ENCODE data around the gene WNT9B.

WNT9B gene

GRCh38 chr17:46814446-46814845, 36.9 kb upstream of the WNT9B start:
- TF ChIP-seq, protein P1, sequence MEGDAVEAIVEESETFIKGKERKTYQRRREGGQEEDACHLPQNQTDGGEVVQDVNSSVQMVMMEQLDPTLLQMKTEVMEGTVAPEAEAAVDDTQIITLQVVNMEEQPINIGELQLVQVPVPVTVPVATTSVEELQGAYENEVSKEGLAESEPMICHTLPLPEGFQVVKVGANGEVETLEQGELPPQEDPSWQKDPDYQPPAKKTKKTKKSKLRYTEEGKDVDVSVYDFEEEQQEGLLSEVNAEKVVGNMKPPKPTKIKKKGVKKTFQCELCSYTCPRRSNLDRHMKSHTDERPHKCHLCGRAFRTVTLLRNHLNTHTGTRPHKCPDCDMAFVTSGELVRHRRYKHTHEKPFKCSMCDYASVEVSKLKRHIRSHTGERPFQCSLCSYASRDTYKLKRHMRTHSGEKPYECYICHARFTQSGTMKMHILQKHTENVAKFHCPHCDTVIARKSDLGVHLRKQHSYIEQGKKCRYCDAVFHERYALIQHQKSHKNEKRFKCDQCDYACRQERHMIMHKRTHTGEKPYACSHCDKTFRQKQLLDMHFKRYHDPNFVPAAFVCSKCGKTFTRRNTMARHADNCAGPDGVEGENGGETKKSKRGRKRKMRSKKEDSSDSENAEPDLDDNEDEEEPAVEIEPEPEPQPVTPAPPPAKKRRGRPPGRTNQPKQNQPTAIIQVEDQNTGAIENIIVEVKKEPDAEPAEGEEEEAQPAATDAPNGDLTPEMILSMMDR (IDR thresholded peaks at IDR 0.05; ENCODE audit: insufficient read depth, low read length, poor library complexity, severe bottlenecking): no peak
- TF ChIP-seq EZH2phosphoT487 (conservative IDR thresholded peaks at IDR 0.05; ENCODE audit: low read length): no peak
- no peak overlapping the region for H3K9ac ChIP-seq (ENCODE audit: low read length)
- H4K20me1 ChIP-seq (ENCODE audit: low read depth, low read length): no peaks in the 10 kb centered on the region
- no peak overlapping the region for H3K4me3 ChIP-seq (ENCODE audit: insufficient read depth, low read length, poor library complexity, severe bottlenecking)
- no peaks in the 10 kb centered on the region for H3K36me3 ChIP-seq (ENCODE audit: low read length)
- H3K9me2 ChIP-seq (replicated peaks; ENCODE audit: insufficient read depth, low read length): no peaks in the 10 kb centered on the region
- no peak overlapping the region for H3K4me2 ChIP-seq (ENCODE audit: low read depth, low read length, poor library complexity, severe bottlenecking)
- no peak overlapping the region for H3K27ac ChIP-seq (ENCODE audit: low read depth, low read length)
- no peaks in the 10 kb centered on the region for H3K79me2 ChIP-seq (ENCODE audit: insufficient read depth, low read length)
- no peaks in the 10 kb centered on the region for H3F3A ChIP-seq (ENCODE audit: insufficient read depth)
- H2AFZ ChIP-seq (ENCODE audit: low read depth, low read length, severe bottlenecking): no peak overlapping the region
- no peaks in the 10 kb centered on the region for H3K9me3 ChIP-seq (ENCODE audit: insufficient read depth, low read length)
- H3K27me3 ChIP-seq (ENCODE audit: low read length): 0 out of 2 replicates have a peak, but pooled peaks cover 3% of the 10 kb centered on the region

- no peaks in the 10 kb centered on the region for H4K20me1 ChIP-seq (ENCODE audit: low read depth, low read length)
- H3K4me2 ChIP-seq (ENCODE audit: low read depth, low read length, poor library complexity, severe bottlenecking): no peak overlapping the region
- H3K27me3 ChIP-seq (ENCODE audit: low read length): 0 out of 2 replicates have a peak, but pooled peaks cover 3% of the 10 kb centered on the region
- TF ChIP-seq, protein P1 (IDR thresholded peaks at IDR 0.05; ENCODE audit: insufficient read depth, low read length, poor library complexity, severe bottlenecking): no peak
- TF ChIP-seq EZH2phosphoT487 (conservative IDR thresholded peaks at IDR 0.05; ENCODE audit: low read length): no peak
- H3K79me2 ChIP-seq (ENCODE audit: insufficient read depth, low read length): no peaks in the 10 kb centered on the region
- no peak overlapping the region for H3K27ac ChIP-seq (ENCODE audit: low read depth, low read length)
- H3K36me3 ChIP-seq (ENCODE audit: low read length): no peaks in the 10 kb centered on the region
- no peak overlapping the region for H3K9ac ChIP-seq (ENCODE audit: low read length)
- no peak overlapping the region for H2AFZ ChIP-seq (ENCODE audit: low read depth, low read length, severe bottlenecking)
- H3K9me3 ChIP-seq (ENCODE audit: insufficient read depth, low read length): no peaks in the 10 kb centered on the region
- no peak overlapping the region for H3K4me3 ChIP-seq (ENCODE audit: insufficient read depth, low read length, poor library complexity, severe bottlenecking)
- H3F3A ChIP-seq (ENCODE audit: insufficient read depth): no peaks in the 10 kb centered on the region
- no peaks in the 10 kb centered on the region for H3K9me2 ChIP-seq (replicated peaks; ENCODE audit: insufficient read depth, low read length)
Measured at GRCh38 chr17:46815474-46816353, 35.7 kb upstream of the WNT9B start.

GRCh38 chr17:46817151-46817900, 34.1 kb upstream of the WNT9B start:
- Histone ChIP-seq H3K9me3 (ENCODE audit: insufficient read depth, low read length) (no peaks in the 10 kb centered on the region), H3K9me2 (replicated peaks; ENCODE audit: insufficient read depth, low read length) (no peaks in the 10 kb centered on the region), H3K4me3 (ENCODE audit: insufficient read depth, low read length, poor library complexity, severe bottlenecking) (no peak overlapping the region), H2AFZ (ENCODE audit: low read depth, low read length, severe bottlenecking) (no peak overlapping the region), H3K4me2 (ENCODE audit: low read depth, low read length, poor library complexity, severe bottlenecking) (no peak overlapping the region), H3K27me3 (ENCODE audit: low read length) (0 out of 2 replicates have a peak, but pooled peaks cover 3% of the 10 kb centered on the region), H3K9ac (ENCODE audit: low read length) (no peak overlapping the region), H3K27ac (ENCODE audit: low read depth, low read length) (no peak overlapping the region), H3F3A (ENCODE audit: insufficient read depth) (no peaks in the 10 kb centered on the region), H3K79me2 (ENCODE audit: insufficient read depth, low read length) (no peaks in the 10 kb centered on the region), H4K20me1 (ENCODE audit: low read depth, low read length) (no peaks in the 10 kb centered on the region), H3K36me3 (ENCODE audit: low read length) (no peaks in the 10 kb centered on the region)
- no peak for TF ChIP-seq EZH2phosphoT487 (conservative IDR thresholded peaks at IDR 0.05; ENCODE audit: low read length)
- TF ChIP-seq, protein P1 (IDR thresholded peaks at IDR 0.05; ENCODE audit: insufficient read depth, low read length, poor library complexity, severe bottlenecking): no peak
